H9 (cell line): Measurements from ENCODE around the gene ZHX3. TPM values are rescaled to one million over a fixed set of nuclear protein-coding genes. Genes with fewer than 3 reads are reported as not detected.

ENCODE experiments used
- DNase-seq: peaks from one replicate; pipeline ENCODE4 v3.0.0-alpha.2; 2017
- H2AFZ ChIP-seq: one replicate; pipeline ENCODE4 v1.6.1; 2013; ENCODE audit warnings: mild to moderate bottlenecking, low read length, control low read depth, moderate library complexity
- H2AK5ac ChIP-seq: 2 replicates; pipeline ENCODE4 v1.6.1; 2013; ENCODE audit warnings: low read length, control low read depth, mixed read lengths; ENCODE audit not compliant: insufficient read length
- H2BK120ac ChIP-seq: one replicate; pipeline ENCODE4 v1.6.1; 2013; ENCODE audit warnings: low read depth, mild to moderate bottlenecking, low read length, control low read depth, inconsistent platforms; ENCODE audit not compliant: poor library complexity, severe bottlenecking
- H2BK12ac ChIP-seq: 2 replicates; pipeline ENCODE4 v1.6.1; 2013; ENCODE audit warnings: low read length, control low read depth, mixed read lengths, low read depth; ENCODE audit not compliant: insufficient read length
- H2BK15ac ChIP-seq: 2 replicates; pipeline ENCODE4 v1.6.1; 2013; ENCODE audit warnings: low read depth, low read length, control low read depth
- H2BK20ac ChIP-seq: one replicate; pipeline ENCODE4 v1.6.1; 2013; ENCODE audit warnings: low read depth, mild to moderate bottlenecking, low read length, control low read depth, inconsistent platforms; ENCODE audit not compliant: poor library complexity, severe bottlenecking
- H2BK5ac ChIP-seq: 2 replicates; pipeline ENCODE4 v1.6.1; 2013; ENCODE audit warnings: low read length, control low read depth, mixed read lengths; ENCODE audit not compliant: insufficient read length
- H3K14ac ChIP-seq: 2 replicates; pipeline ENCODE4 v1.6.1; 2013; ENCODE audit warnings: low read length, control low read depth; ENCODE audit not compliant: insufficient read depth
- H3K18ac ChIP-seq: 2 replicates; pipeline ENCODE4 v1.6.1; 2013; ENCODE audit warnings: low read depth, mild to moderate bottlenecking, mixed read lengths, low read length, control low read depth; ENCODE audit not compliant: insufficient read length
- H3K23ac ChIP-seq: 2 replicates; pipeline ENCODE4 v1.6.1; 2013; ENCODE audit warnings: low read length, control low read depth, mixed read lengths, low read depth; ENCODE audit not compliant: insufficient read length
- H3K23me2 ChIP-seq: 2 replicates; pipeline ENCODE4 v1.6.1; 2013; ENCODE audit warnings: low read depth, mild to moderate bottlenecking, mixed read lengths, low read length, control low read depth; ENCODE audit not compliant: insufficient read length, poor library complexity, severe bottlenecking
- H3K27ac ChIP-seq: 2 replicates; pipeline ENCODE4 v1.5.1; 2013; ENCODE audit warnings: low read length, control low read depth, mixed read lengths, low read depth; ENCODE audit not compliant: insufficient read length
- H3K27me3 ChIP-seq: 2 replicates; pipeline ENCODE4 v1.6.1; 2013; ENCODE audit warnings: low read length, control low read depth, inconsistent platforms; ENCODE audit not compliant: insufficient read depth
- H3K4ac ChIP-seq: 2 replicates; pipeline ENCODE4 v1.6.1; 2013; ENCODE audit warnings: low read depth, mild to moderate bottlenecking, control low read depth, inconsistent platforms, low read length, moderate library complexity
- H3K4me1 ChIP-seq: 2 replicates; pipeline ENCODE4 v1.6.1; 2013; ENCODE audit warnings: low read length, control low read depth, inconsistent platforms; ENCODE audit not compliant: insufficient read depth
- H3K4me2 ChIP-seq: 2 replicates; pipeline ENCODE4 v1.6.1; 2013; ENCODE audit warnings: low read length, control low read depth, mixed read lengths; ENCODE audit not compliant: insufficient read length, insufficient read depth
- H3K56ac ChIP-seq: 2 replicates; pipeline ENCODE4 v1.6.1; 2013; ENCODE audit warnings: low read depth, mild to moderate bottlenecking, mixed read lengths, low read length, control low read depth; ENCODE audit not compliant: insufficient read length
- H3K79me1 ChIP-seq: 2 replicates; pipeline ENCODE4 v1.6.1; 2013; ENCODE audit warnings: low read depth, mild to moderate bottlenecking, moderate library complexity, low read length, control low read depth, inconsistent platforms; ENCODE audit not compliant: insufficient read depth, poor library complexity, severe bottlenecking
- H3K79me2 ChIP-seq: 2 replicates; pipeline ENCODE4 v1.6.1; 2013; ENCODE audit warnings: low read length, control low read depth, inconsistent platforms; ENCODE audit not compliant: insufficient read depth
- H3K9ac ChIP-seq: 2 replicates; pipeline ENCODE4 v1.6.1; 2013; ENCODE audit warnings: low read length, control low read depth, mixed read lengths; ENCODE audit not compliant: insufficient read length; ENCODE audit errors: extremely low read depth
- H3K9me3 ChIP-seq: one replicate; pipeline ENCODE4 v1.6.1; 2013; ENCODE audit warnings: low read depth, low read length, inconsistent platforms; ENCODE audit not compliant: control insufficient read depth
- H3T11ph ChIP-seq: one replicate; pipeline ENCODE4 v1.6.1; 2013; ENCODE audit warnings: mild to moderate bottlenecking, low read length, control low read depth, inconsistent platforms
- H4K20me1 ChIP-seq: one replicate; pipeline ENCODE4 v1.6.1; 2013; ENCODE audit not compliant: control insufficient read depth, insufficient read length, insufficient read depth
- H4K5ac ChIP-seq: 2 replicates; pipeline ENCODE4 v1.6.1; 2013; ENCODE audit warnings: low read depth, mild to moderate bottlenecking, mixed read lengths, low read length, control low read depth; ENCODE audit not compliant: insufficient read length
- H4K8ac ChIP-seq: replicated peaks from 2 replicates; pipeline ENCODE4 v1.6.1; 2013; ENCODE audit warnings: low read length, control low read depth, mixed read lengths, low read depth; ENCODE audit not compliant: insufficient read length
- H4K91ac ChIP-seq: 2 replicates; pipeline ENCODE4 v1.6.1; 2013; ENCODE audit warnings: low read depth, mild to moderate bottlenecking, moderate library complexity, mixed read lengths, low read length, control low read depth; ENCODE audit not compliant: insufficient read length
- H3K27ac Mint-ChIP-seq, 3 experiments: 2 replicates in 2 of 3; 3 replicates in 1 of 3; pipeline ENCODE4 v1.8.0; 2020 to 2021; ENCODE audit warnings: mixed read lengths in 3 of 3, mild to moderate bottlenecking in 1 of 3, moderate library complexity in 1 of 3
- H3K27me3 Mint-ChIP-seq: 2 replicates; pipeline ENCODE4 v1.8.0; 2021; ENCODE audit warnings: low read depth, mild to moderate bottlenecking, moderate library complexity, mixed read lengths
- H3K36me3 Mint-ChIP-seq, 3 experiments: 2 replicates in 2 of 3; 3 replicates in 1 of 3; pipeline ENCODE4 v1.8.0; 2020 to 2021; ENCODE audit warnings: low read depth in 3 of 3, mixed read lengths in 3 of 3; ENCODE audit not compliant: insufficient read depth in 1 of 3
- H3K4me1 Mint-ChIP-seq, 2 experiments: 2 replicates each; pipeline ENCODE4 v1.8.0; 2020; ENCODE audit warnings: mixed read lengths in 2 of 2
- H3K4me3 Mint-ChIP-seq, 2 experiments: 2 replicates in 1 of 2; 3 replicates in 1 of 2; pipeline ENCODE4 v1.8.0; 2020 to 2021; ENCODE audit warnings: mild to moderate bottlenecking in 2 of 2, mixed read lengths in 2 of 2, moderate library complexity in 1 of 2
- H3K9me3 Mint-ChIP-seq, 2 experiments: 2 replicates in 1 of 2; 3 replicates in 1 of 2; pipeline ENCODE4 v1.8.0; 2020; ENCODE audit warnings: mild to moderate bottlenecking in 2 of 2, mixed read lengths in 2 of 2, moderate library complexity in 1 of 2
- CTCF ChIP-seq: fragments of 200-600 bp; sonication (generic); conservative IDR thresholded peaks from 3 replicates; pipeline ENCODE4 v1.8.0; 2021; ENCODE audit warnings: antibody characterized with exemption, mild to moderate bottlenecking
- WGBS: extraction: QIAGEN DNeasy Blood & Tissue Kit; methylation state at CpG from one replicate; pipeline ENCODE4 v1.1.7; 2013; ENCODE audit warnings: missing lambda C conversion rate, low lambda C conversion rate, mixed read lengths; ENCODE audit not compliant: insufficient read length; ENCODE audit errors: extremely low coverage; 5-methylcytosine and 5-hydroxymethylcytosine counted together
- total RNA-seq: library from RNA; stranded (reverse); gene quantifications from 2 replicates; pipeline ENCODE4 v1.2.1, GENCODE V29; 2021

ZHX3 gene
- total RNA-seq, 1 experiment from 2014 or later: 4.4 TPM

GRCh38 chr20:41139227-41140093 is 178.1 kb downstream of the ZHX3 start:
- Histone ChIP-seq H3K27ac (no peak overlapping the region), H4K20me1 (no peaks in the 10 kb centered on the region), H2BK120ac (no peak overlapping the region), H3K9me3 (no peaks in the 10 kb centered on the region), H4K5ac (no peak overlapping the region), H3K79me1 (no peaks in the 10 kb centered on the region), H2BK15ac (no peak overlapping the region), H3K18ac (no peak overlapping the region), H2BK5ac (no peak overlapping the region), H3K4me2 (peak overlapping the region; percentile 81), H3K27me3 (no peaks in the 10 kb centered on the region), H3K56ac (no peak overlapping the region), H2BK20ac (no peak overlapping the region), H3K4ac (no peak overlapping the region), H4K8ac (no peak overlapping the region), H2AFZ (no peak overlapping the region), H3K4me1 (peaks cover 21% of the 10 kb centered on the region; the same call in 1 of the 2 replicates), H2BK12ac (no peak overlapping the region), H2AK5ac (no peak overlapping the region), H4K91ac (no peak overlapping the region), H3T11ph (no peak overlapping the region), H3K9ac (peak overlapping the region; percentile 96), H3K79me2 (peaks cover 61% of the 10 kb centered on the region), H3K23ac (no peak overlapping the region), H3K14ac (no peak overlapping the region), H3K23me2 (peaks cover 20% of the 10 kb centered on the region)
- no peaks in the 10 kb centered on the region; a peak in 2 of 5 replicates for H3K9me3 Mint-ChIP-seq
- peaks cover 10% of the 10 kb centered on the region for H3K27me3 Mint-ChIP-seq
- peaks cover 58 to 65% of the 10 kb centered on the region in 2 experiments for H3K4me1 Mint-ChIP-seq
- no peak for TF ChIP-seq CTCF
- H3K27ac Mint-ChIP-seq: peak overlapping the region; percentile 39 to 68 (median 52); a peak in 5 of 7 replicates
- peaks cover 4 to 21% (median 13%) of the 10 kb centered on the region in 3 experiments for H3K36me3 Mint-ChIP-seq
- peak overlapping the region; percentile 91 to 93 for H3K4me3 Mint-ChIP-seq
- WGBS: no CpG with 5 or more reads among the region's 5 CpGs
- DNase-seq: no peak
